ENCODE measurements around the gene ABR. TPM values are rescaled to one million over a fixed set of nuclear protein-coding genes. Genes with fewer than 3 reads are reported as not detected.
"Not testable (repeated sequence)": the region's sequence is repeated elsewhere in the genome, so short reads cannot be mapped to it uniquely, and the experiment has no call there.

Gene ABR
- total RNA-seq, 1 donor from 2014 or later: 76.6 TPM

DNA sequence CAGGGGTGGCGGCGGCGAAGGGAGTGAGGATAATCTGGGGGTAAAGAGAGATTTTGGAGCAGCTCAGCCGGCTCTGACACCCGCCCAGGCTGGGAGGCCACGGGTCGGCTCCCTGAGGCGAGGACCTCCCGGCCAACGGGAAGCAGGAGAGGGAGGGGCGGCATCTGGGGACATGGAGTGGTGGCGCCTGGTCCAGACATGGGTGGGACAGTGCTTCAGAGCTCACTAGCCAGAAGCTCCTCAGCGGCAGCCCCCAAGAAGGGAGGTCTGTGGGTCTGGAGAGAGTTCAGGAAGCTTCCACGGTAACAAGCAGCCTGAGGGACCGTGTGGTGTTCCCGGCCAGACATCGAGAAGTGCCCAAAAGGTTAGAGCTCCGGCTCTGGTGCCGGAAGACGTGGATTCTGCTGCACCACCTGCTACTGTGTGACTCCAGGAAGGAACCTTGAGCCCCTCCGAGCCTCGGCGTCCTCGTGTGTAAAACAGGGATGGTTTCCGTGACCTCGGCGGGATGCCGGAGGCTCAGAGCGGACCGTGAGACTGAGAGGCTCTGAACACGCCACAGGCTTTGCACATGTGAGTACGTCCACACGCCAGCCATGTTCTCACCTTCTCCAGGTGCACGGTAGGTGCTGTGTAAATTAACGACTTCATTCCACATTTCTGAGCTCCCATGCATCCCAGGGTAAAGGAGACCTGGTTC, 126.0 kb downstream of the ABR start:
- TF ChIP-seq CTCF (IDR thresholded peaks at IDR 0.05; ENCODE audit: unreplicated experiment): no peak
- peaks cover 5% of the 10 kb centered on the region for H3K27me3 Mint-ChIP-seq (ENCODE audit: unreplicated experiment)
- H3K27ac Mint-ChIP-seq (ENCODE audit: unreplicated experiment): no peak overlapping the region
- H3K36me3 Mint-ChIP-seq (ENCODE audit: low read depth, unreplicated experiment): peaks cover 23% of the 10 kb centered on the region
- no peaks in the 10 kb centered on the region for H3K9me3 Mint-ChIP-seq (ENCODE audit: unreplicated experiment)
- H3K4me3 Mint-ChIP-seq (ENCODE audit: unreplicated experiment): no peak overlapping the region
- DNase-seq (ENCODE audit: low spot score): no peak
- H3K4me1 Mint-ChIP-seq (ENCODE audit: unreplicated experiment): no peaks in the 10 kb centered on the region

DNA sequence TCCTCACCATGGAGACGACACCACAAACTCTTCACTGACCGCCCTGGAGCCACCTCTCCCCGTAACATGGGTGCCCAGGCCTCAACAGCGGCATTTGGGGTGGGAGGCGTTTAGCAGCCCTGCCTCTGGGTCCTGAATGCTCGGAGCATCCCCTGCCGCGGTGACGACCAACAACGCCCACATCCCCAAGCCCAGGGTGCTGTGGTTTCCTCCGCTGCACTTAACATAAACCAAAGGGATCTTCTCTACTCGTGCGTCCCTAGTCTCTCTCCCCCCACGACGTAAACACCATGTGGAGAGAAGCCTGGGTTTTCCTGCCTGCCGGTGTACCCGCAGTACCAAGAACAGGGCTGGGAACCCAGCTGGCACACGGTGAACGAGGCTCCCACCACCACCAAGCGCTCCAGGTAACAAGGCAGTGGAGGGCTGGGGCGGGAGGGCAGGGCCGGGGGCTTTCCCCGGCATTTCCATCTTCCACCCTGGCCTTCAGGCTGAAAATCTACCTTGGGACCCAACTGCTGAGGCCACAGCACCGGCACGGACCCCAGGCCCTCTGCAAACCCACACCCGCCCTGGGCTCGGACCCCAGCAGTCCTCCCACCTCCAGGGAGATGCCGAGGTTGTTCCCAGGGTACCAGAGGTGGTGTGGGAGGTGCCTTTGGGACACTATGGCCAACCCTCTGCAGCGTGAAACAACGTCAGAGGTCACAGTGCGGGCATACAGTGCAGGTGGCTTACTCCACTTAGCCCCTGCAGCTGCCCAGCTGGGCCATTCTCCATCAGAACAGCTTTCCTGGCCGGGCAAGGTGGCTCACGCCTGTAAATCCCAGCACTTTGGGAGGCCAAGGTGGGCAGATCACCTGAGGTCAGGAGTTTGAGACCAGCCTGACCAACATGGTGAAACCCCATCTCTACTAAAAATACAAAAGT, 128.5 kb downstream of the ABR start:
- Mint-ChIP-seq H3K4me1 (ENCODE audit: unreplicated experiment) (no peaks in the 10 kb centered on the region), H3K36me3 (ENCODE audit: low read depth, unreplicated experiment) (peaks cover 10% of the 10 kb centered on the region), H3K4me3 (ENCODE audit: unreplicated experiment) (no peak overlapping the region), H3K27me3 (ENCODE audit: unreplicated experiment) (peaks cover 2% of the 10 kb centered on the region), H3K27ac (ENCODE audit: unreplicated experiment) (no peak overlapping the region), H3K9me3 (ENCODE audit: unreplicated experiment) (no peaks in the 10 kb centered on the region)
- no peak for TF ChIP-seq CTCF (IDR thresholded peaks at IDR 0.05; ENCODE audit: unreplicated experiment)
- DNase-seq (ENCODE audit: low spot score): no peak

- Mint-ChIP-seq H3K27me3 (ENCODE audit: unreplicated experiment) (peaks cover 1% of the 10 kb centered on the region), H3K4me1 (ENCODE audit: unreplicated experiment) (no peaks in the 10 kb centered on the region), H3K9me3 (ENCODE audit: unreplicated experiment) (no peaks in the 10 kb centered on the region), H3K4me3 (ENCODE audit: unreplicated experiment) (no peak overlapping the region), H3K27ac (ENCODE audit: unreplicated experiment) (no peak overlapping the region), H3K36me3 (ENCODE audit: low read depth, unreplicated experiment) (peaks cover 10% of the 10 kb centered on the region)
- no peak for TF ChIP-seq CTCF (IDR thresholded peaks at IDR 0.05; ENCODE audit: unreplicated experiment)
- no peak for DNase-seq (ENCODE audit: low spot score)
Measured at GRCh38 chr17:1050246-1050995, 129.4 kb downstream of the ABR start.

DNA sequence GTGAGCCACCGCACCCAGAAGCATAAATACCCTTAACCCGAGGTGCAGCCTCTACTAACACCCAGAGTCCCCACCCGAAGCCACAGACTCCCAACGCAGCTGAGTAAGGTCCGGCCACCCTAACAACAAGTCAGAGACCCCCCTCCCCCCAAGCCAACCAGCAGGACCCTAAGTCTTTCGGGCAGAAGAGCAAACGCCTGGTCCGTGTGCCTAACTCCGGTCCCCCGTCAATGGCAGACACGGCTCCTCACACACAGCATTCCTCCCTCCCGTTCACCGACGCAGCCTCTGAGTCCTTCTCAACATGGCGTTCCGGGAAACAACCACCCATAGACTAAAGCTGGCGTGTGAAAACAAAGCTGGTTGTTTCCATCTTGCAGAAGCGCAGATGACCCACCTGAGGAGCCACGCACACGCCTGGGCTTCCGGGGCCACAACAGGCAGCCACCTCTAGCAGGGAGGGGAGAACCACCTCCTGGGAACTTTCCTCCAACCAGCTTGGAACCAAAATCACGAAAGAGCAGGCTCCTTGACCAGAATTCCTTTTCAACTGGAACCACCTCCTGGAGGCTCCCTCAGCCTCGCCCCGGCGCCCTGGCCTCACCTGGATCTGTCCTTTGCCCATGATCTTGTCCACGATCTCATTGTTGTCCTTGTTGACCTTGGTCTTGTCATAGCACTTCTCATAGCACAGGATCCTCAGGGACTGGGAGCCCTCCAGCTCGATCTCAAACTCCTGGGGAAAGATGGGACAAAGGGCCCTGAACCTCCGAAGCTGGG, 130.1 kb downstream of the ABR start:
- H3K36me3 Mint-ChIP-seq (ENCODE audit: low read depth, unreplicated experiment): peaks cover 18% of the 10 kb centered on the region
- H3K4me1 Mint-ChIP-seq (ENCODE audit: unreplicated experiment): peaks cover under 1% of the 10 kb centered on the region
- no peak overlapping the region for H3K27ac Mint-ChIP-seq (ENCODE audit: unreplicated experiment)
- no peak overlapping the region for H3K4me3 Mint-ChIP-seq (ENCODE audit: unreplicated experiment)
- H3K9me3 Mint-ChIP-seq (ENCODE audit: unreplicated experiment): no peaks in the 10 kb centered on the region
- no peak for DNase-seq (ENCODE audit: low spot score)
- H3K27me3 Mint-ChIP-seq (ENCODE audit: unreplicated experiment): peaks cover 1% of the 10 kb centered on the region
- no peak for TF ChIP-seq CTCF (IDR thresholded peaks at IDR 0.05; ENCODE audit: unreplicated experiment)

DNA sequence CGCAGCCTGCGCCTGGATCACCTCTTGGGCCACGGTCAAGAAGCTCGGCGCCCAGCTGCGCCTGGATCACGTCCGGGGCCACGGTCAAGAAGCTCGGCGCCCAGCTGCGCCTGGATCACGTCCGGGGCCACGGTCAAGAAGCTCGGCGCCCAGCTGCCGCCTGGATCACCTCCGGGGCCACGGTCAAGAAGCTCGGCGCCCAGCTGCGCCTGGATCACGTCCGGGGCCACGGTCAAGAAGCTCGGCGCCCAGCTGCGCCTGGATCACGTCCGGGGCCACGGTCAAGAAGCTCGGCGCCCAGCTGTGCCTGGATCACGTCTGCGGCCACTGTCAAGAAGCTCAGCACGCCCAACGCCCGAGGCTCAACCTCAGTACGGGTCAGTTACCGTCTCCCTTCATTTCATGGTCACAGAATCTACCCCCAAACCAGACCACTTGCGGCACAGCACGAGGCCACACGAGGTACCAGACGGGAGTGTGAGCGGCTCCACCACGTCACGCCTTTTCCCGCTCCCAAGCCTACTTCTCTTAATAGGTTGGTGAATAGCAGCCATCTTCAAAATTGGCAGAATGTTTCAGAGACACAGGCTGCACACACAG, 131.2 kb downstream of the ABR start:
- H3K9me3 Mint-ChIP-seq (ENCODE audit: unreplicated experiment); H3K4me3 Mint-ChIP-seq (ENCODE audit: unreplicated experiment); H3K4me1 Mint-ChIP-seq (ENCODE audit: unreplicated experiment); H3K27me3 Mint-ChIP-seq (ENCODE audit: unreplicated experiment); H3K27ac Mint-ChIP-seq (ENCODE audit: unreplicated experiment); DNase-seq (ENCODE audit: low spot score): not testable (repeated sequence)
- H3K36me3 Mint-ChIP-seq (ENCODE audit: low read depth, unreplicated experiment): peaks cover 20% of the 10 kb centered on the region
